HepG2 (cell line): Measurements from ENCODE around the gene S1PR2. TPM values are rescaled to one million over a fixed set of nuclear protein-coding genes. Genes with fewer than 3 reads are reported as not detected.
A peak's percentile ranks its signal among the peaks of the same experiment; 100 is the strongest.

Source experiments
- ATAC-seq: fragments of 200-7000 bp; cut with Tn5 transposase; 3 replicates; pipeline ENCODE4 v1.9.1; 2020; ENCODE audit warnings: mild to moderate bottlenecking, moderate library complexity
- BruUV-seq: library from RNA; stranded (reverse); fragments of 400-500 nt; replicated peaks from 2 replicates; lab custom pipeline; 2021; lab: Mats Ljungman, UMichigan
- CTCF ChIA-PET: fragments of 300-600 bp; formaldehyde crosslinking; extraction: SDS; loops from one replicate; lab custom pipeline; 2021; ENCODE audit warnings: low total read pairs, inconsistent platforms, low intra/inter-chr PET ratio; lab: Yijun Ruan, JAX
- POLR2A ChIA-PET: fragments of 350-600 bp; sonication (Branson Sonifier 250); formaldehyde crosslinking; loops from one replicate; lab custom pipeline; 2020; ENCODE audit warnings: antibody characterized with exemption, inconsistent platforms; lab: Yijun Ruan, JAX
- DNase-seq: peaks from one replicate; pipeline ENCODE4 v3.0.0-alpha.2; 2015; ENCODE audit warnings: low spot score
- FAIRE-seq: peaks from 3 replicates; lab custom pipeline; 2011; peaks lifted over from hg19 to GRCh38; lab: Jason Lieb, UNC
- H2AFZ ChIP-seq: one replicate; pipeline ENCODE4 v1.6.1; 2011; ENCODE audit warnings: low read length, inconsistent platforms
- H3K27ac ChIP-seq: fragments of 300-600 bp; 3 replicates; pipeline ENCODE4 v1.8.0; 2011; ENCODE audit warnings: mixed run types, mild to moderate bottlenecking, mixed read lengths, low read length, inconsistent platforms; ENCODE audit not compliant: insufficient read depth; ENCODE audit errors: extremely low read length
- H3K27me3 ChIP-seq, 2 experiments: fragments of 200-600 bp in 1 of 2; 2 replicates in 1 of 2; 3 replicates in 1 of 2; pipeline versions ENCODE4 v1.6.0 to v1.8.0; 2011; ENCODE audit warnings: low read length in 2 of 2, mild to moderate bottlenecking in 2 of 2, moderate library complexity in 2 of 2, inconsistent platforms in 1 of 2; ENCODE audit not compliant: insufficient read depth in 2 of 2, control insufficient read depth in 1 of 2
- H3K36me3 ChIP-seq, 2 experiments: fragments of 200-600 bp in 1 of 2; replicated peaks in 1 of 2; 2 replicates in 1 of 2; 3 replicates in 1 of 2; pipeline versions ENCODE4 v1.5.1 to v1.8.0; 2011; ENCODE audit warnings: low read length in 2 of 2, inconsistent platforms in 1 of 2; ENCODE audit not compliant: insufficient read depth in 2 of 2, control insufficient read depth in 1 of 2
- H3K4me1 ChIP-seq: 2 replicates; pipeline ENCODE4 v1.5.1; 2012; ENCODE audit warnings: low read length, inconsistent platforms; ENCODE audit not compliant: insufficient read depth
- H3K4me2 ChIP-seq: 2 replicates; pipeline ENCODE4 v1.6.0; 2011; ENCODE audit warnings: low read depth, low read length, inconsistent platforms
- H3K4me3 ChIP-seq, 3 experiments: fragments of 200-600 bp in 1 of 3; sonication (generic), shearing (Covaris generic) in 1 of 3; replicated peaks in 1 of 3; 2 replicates each; pipeline ENCODE4 v1.5.1; 2011 to 2016; ENCODE audit warnings: low read length in 3 of 3, inconsistent platforms in 2 of 3, low read depth in 2 of 3, mild to moderate bottlenecking in 2 of 3, control low read depth in 1 of 3, mixed read lengths in 1 of 3; ENCODE audit not compliant: insufficient read depth in 1 of 3
- H3K79me2 ChIP-seq: one replicate; pipeline ENCODE4 v1.6.1; 2011; ENCODE audit warnings: low read length, inconsistent platforms; ENCODE audit not compliant: insufficient read depth
- H3K9ac ChIP-seq: 2 replicates; pipeline ENCODE4 v1.6.0; 2011; ENCODE audit warnings: mild to moderate bottlenecking, low read depth, low read length, inconsistent platforms; ENCODE audit not compliant: insufficient read depth
- H3K9me3 ChIP-seq: 2 replicates; pipeline ENCODE4 v1.5.1; 2012; ENCODE audit warnings: mild to moderate bottlenecking, low read length
- H4K20me1 ChIP-seq: 2 replicates; pipeline ENCODE4 v1.6.0; 2011; ENCODE audit warnings: inconsistent platforms, mild to moderate bottlenecking, low read length, moderate library complexity; ENCODE audit not compliant: insufficient read depth
- CEBPB ChIP-seq: IDR thresholded peaks from 2 replicates; pipeline ENCODE4 v1.6.1; 2011; ENCODE audit warnings: low read depth, low read length, improper control_type of control experiment, borderline replicate concordance
- CREM ChIP-seq, 2 experiments: sonication (generic) in 1 of 2; formaldehyde crosslinking in 1 of 2; IDR thresholded peaks; 2 replicates each; pipeline versions ENCODE4 v1.4.0 to v1.6.1; 2016 to 2020; ENCODE audit warnings: antibody characterized with exemption in 1 of 2, mild to moderate bottlenecking in 1 of 2, missing genetic modification reagents in 1 of 2
- KDM5A ChIP-seq: fragments of 200-600 bp; sonication (generic); IDR thresholded peaks from 2 replicates; pipeline ENCODE4 v1.7.0; 2018; ENCODE audit warnings: antibody characterized with exemption, mild to moderate bottlenecking, low read length, borderline replicate concordance
- RBFOX2 ChIP-seq: fragments of 200-400 bp; formaldehyde crosslinking; IDR thresholded peaks from 2 replicates; pipeline ENCODE4 v1.6.1; 2017; ENCODE audit warnings: low read depth, mild to moderate bottlenecking, low read length
- SIX1 ChIP-seq: sonication (generic); formaldehyde crosslinking; IDR thresholded peaks from 2 replicates; pipeline ENCODE4 v1.4.0; 2020; ENCODE audit warnings: missing genetic modification reagents, borderline replicate concordance
- TERF1 ChIP-seq: sonication (generic); formaldehyde crosslinking; IDR thresholded peaks from 2 replicates; pipeline ENCODE4 v1.8.0; 2022; ENCODE audit warnings: mild to moderate bottlenecking, missing genetic modification reagents, moderate library complexity
- YEATS2 ChIP-seq: sonication (generic); formaldehyde crosslinking; IDR thresholded peaks from 2 replicates; pipeline ENCODE4 v1.4.0; 2020; ENCODE audit warnings: missing genetic modification reagents, borderline replicate concordance
- ZBTB39 ChIP-seq: sonication (generic); formaldehyde crosslinking; IDR thresholded peaks from 2 replicates; pipeline ENCODE4 v1.5.0; 2020; ENCODE audit warnings: missing genetic modification reagents
- ZNF292 ChIP-seq: sonication (generic); formaldehyde crosslinking; IDR thresholded peaks from 2 replicates; pipeline ENCODE4 v1.8.1; 2022; ENCODE audit warnings: mild to moderate bottlenecking, low read depth, missing genetic modification reagents, borderline replicate concordance
- ZNF33A ChIP-seq: sonication (generic); formaldehyde crosslinking; IDR thresholded peaks from 2 replicates; pipeline ENCODE4 v1.5.1; 2020; ENCODE audit warnings: missing genetic modification reagents, mild to moderate bottlenecking, moderate library complexity, borderline replicate concordance
- ZNF652 ChIP-seq: IDR thresholded peaks from 2 replicates; pipeline ENCODE4 v1.6.1; 2016; ENCODE audit warnings: low read depth, borderline replicate concordance
- WGBS: methylation state at CpG from one replicate; pipeline ENCODE4 v1.1.6; 2017; ENCODE audit warnings: low lambda C conversion rate; 5-methylcytosine and 5-hydroxymethylcytosine counted together
- in situ Hi-C: cut with HindIII; loops from 2 replicates; pipeline ENCODE4 v1.10.0; 2017; ENCODE audit warnings: low pct_unique_long_range_greater_than_20kb; ENCODE audit not compliant: extremely low pct_ligation_motif_present
- intact Hi-C: fragments of 100-400 bp; cut with micrococcal nuclease; formaldehyde crosslinking; loops from one replicate; pipeline ENCODE4 v1.10.0; 2022; ENCODE audit not compliant: unreplicated experiment
- polyA plus RNA-seq, 8 experiments: library from polyadenylated mRNA; depleted of rRNA in 3 of 8; stranded (reverse) in 7 of 8; unstranded in 1 of 8; fragments of >200 nt; fragmentation: Illumina TruSeq in 4 of 8; extraction: Trizol in 4 of 8; gene quantifications; 2 replicates each; pipeline versions ENCODE4 v1.2.1 to v1.2.3, GENCODE V29; 2011 to 2016; ENCODE audit warnings: low read depth in 4 of 8, missing spikeins in 1 of 8, mixed read lengths in 1 of 8; ENCODE audit not compliant: insufficient read depth in 1 of 8
- total RNA-seq, 5 experiments: library from RNA; depleted of rRNA; stranded (reverse); fragments of >200 nt; fragmentation: Illumina TruSeq; extraction: Trizol; gene quantifications; 2 replicates each; pipeline ENCODE4 v1.2.3, GENCODE V29; 2016; ENCODE audit warnings: low read depth in 1 of 5
- TF ChIP-seq, protein P1 (sequence below): IDR thresholded peaks from 2 replicates; pipeline ENCODE4 v1.6.1; 2012; ENCODE audit warnings: low read depth, low read length, improper control_type of control experiment

The S1PR2 gene
- total and polyA plus RNA-seq, 2 of the 13 experiments (the other 11 are each of a cell fraction or from before 2014, with no cell fraction given), result 0.91 to 1.3 TPM

- Histone ChIP-seq H3K4me1 (no peaks in the 10 kb centered on the region), H3K27ac (no peak overlapping the region)
- intact Hi-C loops, result no loop called here
- no peak for FAIRE-seq
- in situ Hi-C loops, result no loop called here
- TF ChIP-seq CEBPB (peak; percentile 25; the same call in 1 of the 2 replicates), ZNF652 (no peak)
- TF ChIP-seq, all 625 proteins: peak for 1
- H4K20me1 ChIP-seq, result 0 out of 2 replicates have a peak, but pooled peaks cover 5% of the 10 kb centered on the region
- H3K9me3 ChIP-seq, result no peaks in the 10 kb centered on the region
- no TSS peak for BruUV-seq
- no peak overlapping the region for H3K4me2 ChIP-seq
- ATAC-seq, result no peak
- CTCF ChIA-PET, result no interaction called here
- no peaks in the 10 kb centered on the region for H3K27me3 ChIP-seq
- no peak overlapping the region for H3K4me3 ChIP-seq
- peaks cover 14 to 53% of the 10 kb centered on the region in 2 experiments for H3K36me3 ChIP-seq
- POLR2A ChIA-PET, result no interaction called here
- H3K79me2 ChIP-seq, result peaks cover 36% of the 10 kb centered on the region
- no peak overlapping the region for H3K9ac ChIP-seq
- H2AFZ ChIP-seq, result no peak overlapping the region
- 96% methylated on average over 3 of the region's 3 CpGs for WGBS
- DNase-seq, result no peak
Measured at GRCh38 chr19:10183926-10184325, 47.2 kb downstream of the S1PR2 start.

- POLR2A ChIA-PET, result interaction anchor here (0.6 kb wide), 1 partner anchor 72 kb away, joined by 3 read pairs; no protein-coding TSS in a partner anchor
- in situ Hi-C loops, result no loop called here
- Histone ChIP-seq H3K9ac (no peak overlapping the region), H3K27me3 (no peaks in the 10 kb centered on the region), H2AFZ (no peak overlapping the region), H3K79me2 (peaks cover 26% of the 10 kb centered on the region), H3K9me3 (no peaks in the 10 kb centered on the region), H3K36me3 (peaks cover 14 to 48% of the 10 kb centered on the region in 2 experiments), H3K27ac (no peak overlapping the region), H4K20me1 (0 out of 2 replicates have a peak, but pooled peaks cover 5% of the 10 kb centered on the region), H3K4me3 (no peak overlapping the region), H3K4me2 (no peak overlapping the region), H3K4me1 (no peaks in the 10 kb centered on the region)
- no peak for FAIRE-seq
- BruUV-seq, result no TSS peak
- ATAC-seq, result no peak
- CTCF ChIA-PET, result no interaction called here
- intact Hi-C loops, result no loop called here
- whole genome bisulfite sequencing, result 92% methylated on average over 10 of the region's 10 CpGs
- DNase-seq, result no peak
- TF ChIP-seq, protein P1, sequence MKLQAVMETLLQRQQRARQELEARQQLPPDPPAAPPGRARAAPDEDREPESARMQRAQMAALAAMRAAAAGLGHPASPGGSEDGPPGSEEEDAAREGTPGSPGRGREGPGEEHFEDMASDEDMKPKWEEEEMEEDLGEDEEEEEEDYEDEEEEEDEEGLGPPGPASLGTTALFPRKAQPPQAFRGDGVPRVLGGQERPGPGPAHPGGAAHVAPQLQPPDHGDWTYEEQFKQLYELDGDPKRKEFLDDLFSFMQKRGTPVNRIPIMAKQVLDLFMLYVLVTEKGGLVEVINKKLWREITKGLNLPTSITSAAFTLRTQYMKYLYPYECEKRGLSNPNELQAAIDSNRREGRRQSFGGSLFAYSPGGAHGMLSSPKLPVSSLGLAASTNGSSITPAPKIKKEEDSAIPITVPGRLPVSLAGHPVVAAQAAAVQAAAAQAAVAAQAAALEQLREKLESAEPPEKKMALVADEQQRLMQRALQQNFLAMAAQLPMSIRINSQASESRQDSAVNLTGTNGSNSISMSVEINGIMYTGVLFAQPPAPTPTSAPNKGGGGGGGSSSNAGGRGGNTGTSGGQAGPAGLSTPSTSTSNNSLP, result no peak
- TF ChIP-seq TERF1 (CRISPR knock-in tag), result no peak
- TF ChIP-seq ZBTB39 (CRISPR knock-in tag), result no peak
- no peak for TF ChIP-seq ZNF33A (CRISPR knock-in tag)
- no peak for TF ChIP-seq RBFOX2
- no peak for TF ChIP-seq SIX1 (CRISPR knock-in tag)
- no peak for TF ChIP-seq CREM (IDR thresholded peaks at IDR 0.05)
- TF ChIP-seq CREM (CRISPR knock-in tag; IDR thresholded peaks at IDR 0.05), result no peak
- TF ChIP-seq ZNF292, result no peak
- TF ChIP-seq YEATS2 (CRISPR knock-in tag), result no peak
- no peak for TF ChIP-seq KDM5A
Measured at GRCh38 chr19:10182847-10183246, 48.3 kb downstream of the S1PR2 start.
